K562 (cell line): Measurements from ENCODE around the gene TSHZ1. TPM values are rescaled to one million over a fixed set of nuclear protein-coding genes. Genes with fewer than 3 reads are reported as not detected.

Experiments used
- ATAC-seq: fragments of 200-7000 bp; cut with Tn5 transposase; 3 replicates; pipeline ENCODE4 v1.9.1; 2020; ENCODE audit warnings: moderate library complexity
- BruUV-seq: library from RNA; stranded (reverse); fragments of 400-500 nt; replicated peaks from 2 replicates; lab custom pipeline; 2021; lab: Mats Ljungman, UMichigan
- CTCF ChIA-PET: fragments of 300-600 bp; formaldehyde crosslinking; extraction: SDS; loops from one replicate; lab custom pipeline; 2021; ENCODE audit warnings: low intra/inter-chr PET ratio; lab: Yijun Ruan, JAX
- POLR2A ChIA-PET: fragments of 300-600, 350-650 bp; sonication (Branson Sonifier 250); formaldehyde crosslinking; extraction: SDS; loops from one replicate; lab custom pipeline; 2021; ENCODE audit warnings: antibody characterized with exemption, inconsistent platforms; lab: Yijun Ruan, JAX
- DNase-seq, 4 experiments: peaks; one replicate each; pipeline versions ENCODE4 v3.0.0 to v3.0.0-alpha.2; 2011 to 2018; ENCODE audit warnings: low spot score in 3 of 4, mixed read lengths in 3 of 4; ENCODE audit errors: extremely low read depth in 1 of 4
- FAIRE-seq: peaks from 2 replicates; lab custom pipeline; 2011; peaks lifted over from hg19 to GRCh38; lab: Jason Lieb, UNC
- H2AFZ ChIP-seq: 2 replicates; pipeline ENCODE4 v1.6.0; 2011; ENCODE audit warnings: low read depth, low read length, control low read depth, inconsistent platforms
- H3K27ac ChIP-seq: fragments of 200-600 bp; 3 replicates; pipeline ENCODE4 v1.8.0; 2011; ENCODE audit warnings: low read depth, mild to moderate bottlenecking, control low read depth, inconsistent platforms, low read length, moderate library complexity, mixed read lengths; ENCODE audit errors: extremely low read depth
- H3K27me3 ChIP-seq, 2 experiments: fragments of 300-600 bp in 1 of 2; 2 replicates in 1 of 2; 3 replicates in 1 of 2; pipeline versions ENCODE4 v1.6.0 to v1.8.0; 2011; ENCODE audit warnings: inconsistent platforms in 2 of 2, low read length in 2 of 2, mild to moderate bottlenecking in 1 of 2, mixed read lengths in 1 of 2, moderate library complexity in 1 of 2; ENCODE audit not compliant: control insufficient read depth in 2 of 2, insufficient read depth in 2 of 2
- H3K36me3 ChIP-seq: fragments of 300-600 bp; 3 replicates; pipeline ENCODE4 v1.8.0; 2011; ENCODE audit warnings: mild to moderate bottlenecking, low read length, inconsistent platforms; ENCODE audit not compliant: control insufficient read depth, insufficient read depth
- H3K4me1 ChIP-seq, 2 experiments: fragments of 200-600 bp in 1 of 2; replicated peaks in 1 of 2; 2 replicates in 1 of 2; 3 replicates in 1 of 2; pipeline versions ENCODE4 v1.5.1 to v1.8.0; 2011; ENCODE audit warnings: inconsistent platforms in 2 of 2, low read length in 2 of 2, mild to moderate bottlenecking in 1 of 2, mixed read lengths in 1 of 2, moderate library complexity in 1 of 2; ENCODE audit not compliant: control insufficient read depth in 2 of 2, insufficient read depth in 2 of 2
- H3K4me2 ChIP-seq: 2 replicates; pipeline ENCODE4 v1.6.1; 2011; ENCODE audit warnings: low read length, control low read depth, inconsistent platforms, mixed read lengths; ENCODE audit not compliant: insufficient read depth
- H3K4me3 ChIP-seq: fragments of 200-600 bp; sonication (generic), shearing (Covaris generic); 2 replicates; pipeline ENCODE4 v1.5.1; 2016; ENCODE audit warnings: control low read depth, inconsistent platforms
- H3K79me2 ChIP-seq: fragments of 200-600 bp; 3 replicates; pipeline ENCODE4 v1.8.0; 2011; ENCODE audit warnings: low read length, inconsistent platforms; ENCODE audit not compliant: control insufficient read depth, insufficient read depth
- H3K9ac ChIP-seq, 2 experiments: 2 replicates each; pipeline versions ENCODE4 v1.6.0 to v1.6.1; 2011; ENCODE audit warnings: low read depth in 2 of 2, low read length in 2 of 2, control low read depth in 1 of 2, inconsistent platforms in 1 of 2, mild to moderate bottlenecking in 1 of 2, mixed read lengths in 1 of 2; ENCODE audit not compliant: insufficient read depth in 1 of 2
- H3K9me1 ChIP-seq: one replicate; pipeline ENCODE4 v1.6.0; 2011; ENCODE audit warnings: inconsistent platforms, mild to moderate bottlenecking, low read length, moderate library complexity; ENCODE audit not compliant: control insufficient read depth, insufficient read depth
- H3K9me3 ChIP-seq: replicated peaks from 2 replicates; pipeline ENCODE4 v1.5.1; 2011; ENCODE audit warnings: low read depth, low read length, inconsistent platforms; ENCODE audit not compliant: control insufficient read depth, insufficient read depth
- H4K20me1 ChIP-seq: replicated peaks from 2 replicates; pipeline ENCODE4 v1.6.1; 2011; ENCODE audit warnings: low read length, inconsistent platforms, mixed read lengths; ENCODE audit not compliant: control insufficient read depth, insufficient read depth
- ATF2 ChIP-seq: sonication (generic); formaldehyde crosslinking; IDR thresholded peaks from 2 replicates; pipeline ENCODE4 v1.8.1; 2022; ENCODE audit warnings: missing genetic modification reagents
- ZNF324 ChIP-seq: fragments of 250-450 bp; sonication (Bioruptor Pico); IDR thresholded peaks from 2 replicates; pipeline ENCODE4 v1.4.0; 2020; ENCODE audit warnings: mild to moderate bottlenecking
- WGBS: fragments of 100-300 bp; shearing (Covaris generic); methylation state at CpG from one replicate; pipeline ENCODE4 v1.1.6; 2016; ENCODE audit warnings: low coverage, mixed read lengths; ENCODE audit not compliant: insufficient coverage; ENCODE audit errors: missing lambda C conversion rate; 5-methylcytosine and 5-hydroxymethylcytosine counted together
- in situ Hi-C: fragments of 300-500 bp; cut with MboI; formaldehyde crosslinking; loops from 4 replicates; pipeline ENCODE4 v1.15.0; 2018; ENCODE audit warnings: inconsistent platforms, mixed read lengths
- intact Hi-C: fragments of 100-400 bp; cut with micrococcal nuclease; formaldehyde crosslinking; loops from 2 replicates; pipeline ENCODE4 v1.14.2; 2022
- polyA plus RNA-seq, 8 experiments: library from polyadenylated mRNA; depleted of rRNA in 4 of 8; stranded (reverse) in 5 of 8; unstranded in 3 of 8; fragments of >200 nt; fragmentation: Nextera tagmentation in 2 of 8; fragmentation: Illumina TruSeq in 1 of 8; extraction: Ambion mirVana in 2 of 8; extraction: Trizol in 1 of 8; gene quantifications; 2 replicates each; pipeline versions ENCODE4 v1.2.1 to v1.2.3, GENCODE V29; 2011 to 2014; ENCODE audit warnings: inconsistent platforms in 1 of 8, missing spikeins in 1 of 8
- total RNA-seq, 7 experiments: library from RNA; depleted of rRNA in 6 of 7; stranded (reverse); fragments of >200 nt in 6 of 7; fragmentation: Illumina TruSeq in 2 of 7; extraction: Trizol in 2 of 7; gene quantifications; 2 replicates each; pipeline versions ENCODE4 v1.2.1 to v1.2.3, GENCODE V29; 2011 to 2021; ENCODE audit warnings: low replicate concordance in 1 of 7
- TF ChIP-seq, protein P1 (sequence below): fragments of 250-450 bp; sonication (Bioruptor Pico); IDR thresholded peaks from 2 replicates; pipeline ENCODE4 v1.9.0; 2021; ENCODE audit warnings: mild to moderate bottlenecking, inconsistent platforms

The TSHZ1 gene
- total and polyA plus RNA-seq, 9 of the 15 experiments (the other 6 are each of a cell fraction or from before 2014, with no cell fraction given), result 1.1 to 7.2 (median 2.7) TPM

GRCh38 chr18:75172299-75173124 is 38.1 kb upstream of the TSHZ1 start:
- no peaks in the 10 kb centered on the region for H3K9me3 ChIP-seq
- H4K20me1 ChIP-seq, result no peaks in the 10 kb centered on the region
- DNase-seq, result no peak
- H2AFZ ChIP-seq, result no peak overlapping the region
- ChIA-PET CTCF (no interaction called here), POLR2A (no interaction called here)
- FAIRE-seq, result no peak
- peaks cover 0 to 8% of the 10 kb centered on the region in 2 experiments; a peak in 2 of 5 replicates for H3K4me1 ChIP-seq
- H3K9me1 ChIP-seq, result no peaks in the 10 kb centered on the region
- intact Hi-C loops, result loop anchor here (5.0 kb wide), 1 partner anchor 70 kb away; no protein-coding TSS in a partner anchor
- no peak overlapping the region for H3K4me3 ChIP-seq
- 6% methylated on average over 13 of the region's 17 CpGs for WGBS
- H3K27me3 ChIP-seq, result peaks cover 11 to 70% of the 10 kb centered on the region in 2 experiments; a peak in 4 of 5 replicates
- TF ChIP-seq ZNF324 (CRISPR knock-in tag), result no peak
- TF ChIP-seq, protein P1, sequence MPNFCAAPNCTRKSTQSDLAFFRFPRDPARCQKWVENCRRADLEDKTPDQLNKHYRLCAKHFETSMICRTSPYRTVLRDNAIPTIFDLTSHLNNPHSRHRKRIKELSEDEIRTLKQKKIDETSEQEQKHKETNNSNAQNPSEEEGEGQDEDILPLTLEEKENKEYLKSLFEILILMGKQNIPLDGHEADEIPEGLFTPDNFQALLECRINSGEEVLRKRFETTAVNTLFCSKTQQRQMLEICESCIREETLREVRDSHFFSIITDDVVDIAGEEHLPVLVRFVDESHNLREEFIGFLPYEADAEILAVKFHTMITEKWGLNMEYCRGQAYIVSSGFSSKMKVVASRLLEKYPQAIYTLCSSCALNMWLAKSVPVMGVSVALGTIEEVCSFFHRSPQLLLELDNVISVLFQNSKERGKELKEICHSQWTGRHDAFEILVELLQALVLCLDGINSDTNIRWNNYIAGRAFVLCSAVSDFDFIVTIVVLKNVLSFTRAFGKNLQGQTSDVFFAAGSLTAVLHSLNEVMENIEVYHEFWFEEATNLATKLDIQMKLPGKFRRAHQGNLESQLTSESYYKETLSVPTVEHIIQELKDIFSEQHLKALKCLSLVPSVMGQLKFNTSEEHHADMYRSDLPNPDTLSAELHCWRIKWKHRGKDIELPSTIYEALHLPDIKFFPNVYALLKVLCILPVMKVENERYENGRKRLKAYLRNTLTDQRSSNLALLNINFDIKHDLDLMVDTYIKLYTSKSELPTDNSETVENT (CRISPR knock-in tag), result no peak
- TF ChIP-seq ATF2 (CRISPR knock-in tag), result no peak
- in situ Hi-C loops, result no loop called here
- H3K9ac ChIP-seq, result no peak overlapping the region
- H3K4me2 ChIP-seq, result no peak overlapping the region
- H3K27ac ChIP-seq, result no peak overlapping the region
- H3K36me3 ChIP-seq, result no peaks in the 10 kb centered on the region
- ATAC-seq, result no peak
- BruUV-seq, result no TSS peak
- H3K79me2 ChIP-seq, result no peaks in the 10 kb centered on the region
